IPS-15b (cell line): ENCODE results near the gene MPP3.

Experiments used
- H3K27me3 ChIP-seq: one replicate; pipeline ENCODE4 v1.6.1; 2013; ENCODE audit warnings: low read length; ENCODE audit not compliant: control insufficient read depth, insufficient read depth
- H3K36me3 ChIP-seq: one replicate; pipeline ENCODE4 v1.6.1; 2013; ENCODE audit warnings: low read length; ENCODE audit not compliant: control insufficient read depth, insufficient read depth
- H3K4me1 ChIP-seq: one replicate; pipeline ENCODE4 v1.6.1; 2013; ENCODE audit warnings: mild to moderate bottlenecking, low read length; ENCODE audit not compliant: control insufficient read depth, insufficient read depth
- H3K4me3 ChIP-seq: one replicate; pipeline ENCODE4 v1.5.1; 2013; ENCODE audit warnings: low read depth, low read length
- H3K9ac ChIP-seq: one replicate; pipeline ENCODE4 v1.6.1; 2013; ENCODE audit warnings: low read depth, mild to moderate bottlenecking, low read length
- H3K9me3 ChIP-seq: one replicate; pipeline ENCODE4 v1.6.1; 2013; ENCODE audit warnings: mild to moderate bottlenecking, low read length; ENCODE audit not compliant: control insufficient read depth, insufficient read depth

Gene MPP3

GRCh38 chr17:43857957-43858600 lies 25.1 kb upstream of the MPP3 start:
- no peak overlapping the region for H3K4me3 ChIP-seq
- H3K4me1 ChIP-seq: no peaks in the 10 kb centered on the region
- no peaks in the 10 kb centered on the region for H3K36me3 ChIP-seq
- no peak overlapping the region for H3K9ac ChIP-seq
- no peaks in the 10 kb centered on the region for H3K9me3 ChIP-seq
- H3K27me3 ChIP-seq: no peaks in the 10 kb centered on the region

- no peaks in the 10 kb centered on the region for H3K9me3 ChIP-seq
- H3K27me3 ChIP-seq: no peaks in the 10 kb centered on the region
- H3K36me3 ChIP-seq: no peaks in the 10 kb centered on the region
- H3K4me3 ChIP-seq: no peak overlapping the region
- no peak overlapping the region for H3K9ac ChIP-seq
- H3K4me1 ChIP-seq: no peaks in the 10 kb centered on the region
Observed at GRCh38 chr17:43857141-43857540, 24.2 kb upstream of the MPP3 start.

GRCh38 chr17:43856141-43856540 lies 23.2 kb upstream of the MPP3 start:
- Histone ChIP-seq H3K4me1 (no peaks in the 10 kb centered on the region), H3K27me3 (no peaks in the 10 kb centered on the region), H3K36me3 (no peaks in the 10 kb centered on the region), H3K9me3 (no peaks in the 10 kb centered on the region), H3K9ac (no peak overlapping the region), H3K4me3 (no peak overlapping the region)

DNA sequence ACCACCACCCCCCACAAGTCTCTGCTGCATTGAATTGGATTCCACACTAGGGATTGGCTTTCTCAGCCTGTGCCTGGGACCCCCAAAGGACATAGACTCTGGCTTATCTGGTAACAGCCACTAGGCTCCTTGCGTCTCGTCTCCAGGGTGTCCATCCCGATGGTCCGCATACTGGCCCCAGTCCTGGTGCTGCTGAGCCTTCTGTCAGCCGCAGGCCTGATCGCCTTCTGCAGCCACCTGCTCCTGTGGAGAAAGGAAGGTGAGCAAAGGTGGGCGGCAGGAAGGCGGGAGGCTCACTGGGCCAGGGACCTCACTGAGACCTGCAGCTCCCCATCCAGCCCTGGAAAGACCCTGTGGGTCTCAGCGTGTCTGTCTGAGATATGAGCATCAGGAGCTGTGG lies 22.1 kb upstream of the MPP3 start:
- H3K36me3 ChIP-seq: no peaks in the 10 kb centered on the region
- H3K9ac ChIP-seq: no peak overlapping the region
- no peaks in the 10 kb centered on the region for H3K4me1 ChIP-seq
- no peaks in the 10 kb centered on the region for H3K27me3 ChIP-seq
- no peak overlapping the region for H3K4me3 ChIP-seq
- no peaks in the 10 kb centered on the region for H3K9me3 ChIP-seq

DNA sequence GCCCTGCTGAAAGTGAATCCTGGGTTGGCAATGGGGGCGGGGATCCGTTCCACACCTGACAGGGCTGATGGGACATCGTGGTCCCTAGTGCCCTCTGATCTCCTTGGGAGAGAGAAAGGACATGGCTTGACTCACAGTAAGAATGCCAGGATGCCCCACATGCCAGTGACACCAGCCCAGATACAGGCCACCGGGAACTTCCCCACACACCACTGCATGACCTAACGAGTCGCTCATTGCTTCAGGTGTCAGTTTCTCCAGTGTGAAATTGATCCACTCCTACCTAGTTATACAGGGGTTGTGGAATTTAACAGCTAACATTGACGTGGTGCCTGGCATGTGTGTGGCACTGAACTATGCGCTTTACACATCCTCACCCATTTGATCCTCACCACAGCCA lies 21.6 kb upstream of the MPP3 start:
- Histone ChIP-seq H3K27me3 (no peaks in the 10 kb centered on the region), H3K36me3 (no peaks in the 10 kb centered on the region), H3K9ac (no peak overlapping the region), H3K4me3 (no peak overlapping the region), H3K4me1 (no peaks in the 10 kb centered on the region), H3K9me3 (no peaks in the 10 kb centered on the region)

DNA sequence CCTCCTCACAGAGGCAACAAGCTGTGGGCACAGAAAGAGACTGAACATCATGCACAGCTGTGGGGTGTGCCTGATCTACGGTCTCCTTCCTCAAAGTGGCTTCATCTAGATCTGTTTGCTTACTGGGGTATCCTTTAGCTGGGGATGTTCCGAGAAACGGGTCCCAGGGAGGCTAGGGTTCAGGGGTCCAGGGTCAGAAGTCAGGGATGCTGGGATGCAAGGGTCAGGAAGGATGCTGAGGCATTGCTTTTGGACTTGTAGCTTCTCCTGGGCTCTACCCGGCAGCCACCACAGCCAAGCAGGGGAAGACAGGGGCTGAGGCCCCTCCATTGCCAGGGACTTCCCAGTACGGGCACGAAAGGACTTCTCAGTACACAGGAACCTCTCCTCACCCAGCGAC lies 20.6 kb upstream of the MPP3 start:
- H3K9me3 ChIP-seq: no peaks in the 10 kb centered on the region
- H3K36me3 ChIP-seq: no peaks in the 10 kb centered on the region
- H3K27me3 ChIP-seq: peaks cover 4% of the 10 kb centered on the region

GRCh38 chr17:43852571-43852970 lies 19.6 kb upstream of the MPP3 start:
- Histone ChIP-seq H3K4me1 (no peaks in the 10 kb centered on the region), H3K27me3 (peaks cover 10% of the 10 kb centered on the region), H3K9me3 (no peaks in the 10 kb centered on the region), H3K4me3 (no peak overlapping the region), H3K36me3 (no peaks in the 10 kb centered on the region), H3K9ac (no peak overlapping the region)

More for the DNA sequence above, 20.6 kb upstream of the MPP3 start:
- Histone ChIP-seq H3K4me3 (no peak overlapping the region), H3K9ac (no peak overlapping the region), H3K4me1 (no peaks in the 10 kb centered on the region)

DNA sequence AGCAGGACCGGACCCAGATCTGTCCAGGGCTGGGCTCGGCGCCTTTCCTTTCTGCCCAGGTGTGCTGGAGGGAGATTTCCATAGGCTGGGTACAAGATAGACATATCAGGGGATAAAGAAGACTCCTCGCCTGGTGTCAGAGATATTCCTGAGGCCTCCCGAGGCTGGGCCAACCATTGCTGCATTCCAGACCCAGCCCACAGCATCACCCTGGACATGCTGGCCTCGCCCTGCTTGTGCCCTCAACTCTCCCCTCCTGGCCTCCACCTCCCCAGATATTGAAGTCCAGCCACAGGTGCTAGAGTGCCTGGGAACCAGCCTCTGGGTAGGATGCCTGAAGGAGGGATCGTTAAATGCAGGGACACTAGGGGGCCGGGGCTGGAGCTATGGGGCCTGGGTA lies 16.2 kb upstream of the MPP3 start:
- no peaks in the 10 kb centered on the region for H3K9me3 ChIP-seq
- no peaks in the 10 kb centered on the region for H3K36me3 ChIP-seq
- no peak overlapping the region for H3K9ac ChIP-seq
- H3K4me3 ChIP-seq: no peak overlapping the region
- no peaks in the 10 kb centered on the region for H3K4me1 ChIP-seq
- H3K27me3 ChIP-seq: peaks cover 12% of the 10 kb centered on the region

GRCh38 chr17:43848601-43849000 lies 15.7 kb upstream of the MPP3 start:
- H3K9ac ChIP-seq: no peak overlapping the region
- H3K4me3 ChIP-seq: no peak overlapping the region

GRCh38 chr17:43846963-43847371 lies 14.0 kb upstream of the MPP3 start, which contains the start of gene CD300LG:
Gene CD300LG (plus strand): TSS chr17:43847176. CDS start chr17:43847217, 41 bp downstream.
- H3K9me3 ChIP-seq: no peaks in the 10 kb centered on the region
- H3K9ac ChIP-seq: no peak within 1 kb of the TSS
- H3K4me1 ChIP-seq: no peaks in the 10 kb centered on the region
- H3K4me3 ChIP-seq: peak within 1 kb of the TSS; percentile 48
- H3K36me3 ChIP-seq: no peaks in the 10 kb centered on the region
- H3K27me3 ChIP-seq: peaks cover 12% of the 10 kb centered on the region

More at GRCh38 chr17:43848601-43849000, 15.7 kb upstream of the MPP3 start:
- peaks cover 12% of the 10 kb centered on the region for H3K27me3 ChIP-seq
- no peaks in the 10 kb centered on the region for H3K9me3 ChIP-seq
- no peaks in the 10 kb centered on the region for H3K4me1 ChIP-seq
- H3K36me3 ChIP-seq: no peaks in the 10 kb centered on the region

- no peaks in the 10 kb centered on the region for H3K36me3 ChIP-seq
- peak overlapping the region; percentile 48 for H3K4me3 ChIP-seq
- no peak overlapping the region for H3K9ac ChIP-seq
- H3K27me3 ChIP-seq: peaks cover 12% of the 10 kb centered on the region
- no peaks in the 10 kb centered on the region for H3K9me3 ChIP-seq
- no peaks in the 10 kb centered on the region for H3K4me1 ChIP-seq
Observed at GRCh38 chr17:43846221-43846712, 13.3 kb upstream of the MPP3 start.

GRCh38 chr17:43845766-43846165 lies 12.8 kb upstream of the MPP3 start:
- Histone ChIP-seq H3K9me3 (no peaks in the 10 kb centered on the region), H3K36me3 (no peaks in the 10 kb centered on the region), H3K4me3 (no peak overlapping the region), H3K9ac (no peak overlapping the region), H3K4me1 (no peaks in the 10 kb centered on the region), H3K27me3 (peaks cover 12% of the 10 kb centered on the region)
